Measurements from ENCODE around the gene KIAA1549.

DNA sequence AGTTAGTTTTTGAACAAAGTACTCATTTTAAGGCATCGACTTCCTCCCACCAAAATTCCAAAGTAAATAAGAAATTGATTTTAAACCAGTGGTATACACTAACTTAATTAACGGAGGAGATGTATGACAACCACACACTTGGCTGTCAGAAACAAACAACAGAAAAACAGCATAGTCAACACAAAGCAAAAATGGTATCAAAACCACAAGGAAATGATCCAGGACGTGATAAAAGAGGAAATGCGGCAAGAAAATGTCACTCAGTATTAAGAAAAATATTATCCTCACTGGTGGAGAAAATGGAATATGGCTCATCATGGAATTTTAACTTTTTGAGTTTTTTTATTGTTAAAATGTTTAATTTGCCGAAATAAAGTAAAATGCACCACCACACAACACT is 17.5 kb downstream of the KIAA1549 start:
- TF ChIP-seq IKZF2 (IDR thresholded peaks at IDR 0.05), result no peak
- no peak for TF ChIP-seq HCFC1 (IDR thresholded peaks at IDR 0.05; ENCODE audit: low read length)
- no peak for TF ChIP-seq CEBPB (IDR thresholded peaks at IDR 0.05; ENCODE audit: borderline replicate concordance in 1 of 2, low read depth in 2 of 2, low read length in 2 of 2)
